NCI-H2227 treated with DMSO at 0.1 percent for 48 hours (cell line): ENCODE data around the gene TTC7B.
"Not testable (repeated sequence)": the region's sequence is repeated elsewhere in the genome, so short reads cannot be mapped to it uniquely, and the experiment has no call there.

ENCODE experiments used
- DNase-seq: peaks from one replicate; lab custom pipeline; 2025; lab: John Stamatoyannopoulos, UW

The TTC7B gene

GRCh38 chr14:90815822-90816662, at the start of gene TTC7B:
Gene TTC7B (minus strand): TSS chr14:90816430. CDS start chr14:90816295, 135 bp downstream.
- no peak for DNase-seq

- DNase-seq: no peak
Observed at GRCh38 chr14:90864741-90865140, 48.5 kb upstream of the TTC7B start.

GRCh38 chr14:90858511-90858910, 42.3 kb upstream of the TTC7B start:
- DNase-seq: no peak

- DNase-seq: no peak
Observed at GRCh38 chr14:90857866-90858265, 41.6 kb upstream of the TTC7B start.

- DNase-seq: not testable (repeated sequence)
Observed at GRCh38 chr14:90856115-90856514, 39.9 kb upstream of the TTC7B start.

GRCh38 chr14:90853116-90853515, 36.9 kb upstream of the TTC7B start:
- no peak for DNase-seq

GRCh38 chr14:90851327-90852036, 35.3 kb upstream of the TTC7B start:
- DNase-seq: no peak

GRCh38 chr14:90850487-90850886, 34.3 kb upstream of the TTC7B start:
- no peak for DNase-seq

GRCh38 chr14:90849787-90850444, 33.7 kb upstream of the TTC7B start:
- DNase-seq: no peak

GRCh38 chr14:90848944-90849731, 32.9 kb upstream of the TTC7B start:
- DNase-seq: no peak

- no peak for DNase-seq
Observed at GRCh38 chr14:90846511-90846910, 30.3 kb upstream of the TTC7B start.

GRCh38 chr14:90844321-90844720, 28.1 kb upstream of the TTC7B start:
- no peak for DNase-seq

GRCh38 chr14:90842726-90843125, 26.5 kb upstream of the TTC7B start:
- DNase-seq: no peak

- DNase-seq: not testable (repeated sequence)
Observed at GRCh38 chr14:90840667-90841066, 24.4 kb upstream of the TTC7B start.

- no peak for DNase-seq
Observed at GRCh38 chr14:90839889-90840266, 23.6 kb upstream of the TTC7B start.

GRCh38 chr14:90839024-90839888, 23.0 kb upstream of the TTC7B start:
- no peak for DNase-seq

- DNase-seq: not testable (repeated sequence)
Observed at GRCh38 chr14:90838531-90838930, 22.3 kb upstream of the TTC7B start.

- no peak for DNase-seq
Observed at GRCh38 chr14:90837355-90837754, 21.1 kb upstream of the TTC7B start.

GRCh38 chr14:90836692-90837063, 20.4 kb upstream of the TTC7B start:
- DNase-seq: no peak

GRCh38 chr14:90831821-90832220, 15.6 kb upstream of the TTC7B start:
- DNase-seq: no peak
